Measurements from ENCODE around the gene GOLGA6C. TPM values are rescaled to one million over a fixed set of nuclear protein-coding genes. Genes with fewer than 3 reads are reported as not detected.
"Not testable (repeated sequence)": the region's sequence is repeated elsewhere in the genome, so short reads cannot be mapped to it uniquely, and the experiment has no call there.

GOLGA6C gene
- total RNA-seq, 1 experiment from 2014 or later = not detected

GRCh38 chr15:75278497-75278896 lies 20.4 kb downstream of the GOLGA6C start:
- not testable (repeated sequence) for H3K27me3 ChIP-seq (ENCODE audit: insufficient read depth, low read length); H4K20me1 ChIP-seq (ENCODE audit: control insufficient read depth, insufficient read depth, insufficient read length); H3K9me3 ChIP-seq (ENCODE audit: control insufficient read depth, low read depth, low read length); H3K56ac ChIP-seq (ENCODE audit: insufficient read length, low read depth, low read length); H3K9me3 Mint-ChIP-seq; H3K4me1 Mint-ChIP-seq; H2BK20ac ChIP-seq (ENCODE audit: low read depth, low read length, poor library complexity, severe bottlenecking); H3K27ac ChIP-seq (ENCODE audit: insufficient read length, low read depth, low read length); H2AFZ ChIP-seq (ENCODE audit: low read length); H4K5ac ChIP-seq (ENCODE audit: insufficient read length, low read depth, low read length); H2BK15ac ChIP-seq (ENCODE audit: low read depth, low read length); H3K4me3 Mint-ChIP-seq; H3K9ac ChIP-seq (ENCODE audit: extremely low read depth, insufficient read length, low read length); H4K91ac ChIP-seq (ENCODE audit: insufficient read length, low read depth, low read length); H2BK12ac ChIP-seq (ENCODE audit: insufficient read length, low read depth, low read length); H2BK5ac ChIP-seq (ENCODE audit: insufficient read length, low read length); H2AK5ac ChIP-seq (ENCODE audit: insufficient read length, low read length); H3K14ac ChIP-seq (ENCODE audit: insufficient read depth, low read length); H3K23ac ChIP-seq (ENCODE audit: insufficient read length, low read depth, low read length); H3K27me3 Mint-ChIP-seq (ENCODE audit: low read depth); H3K4me1 ChIP-seq (ENCODE audit: insufficient read depth, low read length); H3K4ac ChIP-seq (ENCODE audit: low read depth, low read length); H3T11ph ChIP-seq (ENCODE audit: low read length); H2BK120ac ChIP-seq (ENCODE audit: low read depth, low read length, poor library complexity, severe bottlenecking); H3K23me2 ChIP-seq (ENCODE audit: insufficient read length, low read depth, low read length, poor library complexity, severe bottlenecking); H3K79me2 ChIP-seq (ENCODE audit: insufficient read depth, low read length); H4K8ac ChIP-seq (replicated peaks; ENCODE audit: insufficient read length, low read depth, low read length); H3K4me2 ChIP-seq (ENCODE audit: insufficient read depth, insufficient read length, low read length); H3K36me3 Mint-ChIP-seq (ENCODE audit: insufficient read depth in 1 of 3, low read depth in 3 of 3); H3K79me1 ChIP-seq (ENCODE audit: insufficient read depth, low read depth, low read length, poor library complexity, severe bottlenecking); H3K18ac ChIP-seq (ENCODE audit: insufficient read length, low read depth, low read length)
- H3K27ac Mint-ChIP-seq = peak overlapping the region in 2 of 3 experiments; percentile 58 to 74; a peak in 1 of 7 replicates
- DNase-seq = peak; percentile 60
- WGBS (ENCODE audit: extremely low coverage, insufficient read length, low lambda C conversion rate) = no CpG with 5 or more reads among the region's 1 CpG

- H3K18ac ChIP-seq (ENCODE audit: insufficient read length, low read depth, low read length) = not testable (repeated sequence)
Measured at GRCh38 chr15:75282572-75282971, 24.4 kb downstream of the GOLGA6C start, which contains the start of gene GOLGA6D. Gene GOLGA6D, plus strand, starts transcription at chr15:75282835. Its CDS starts 41 bp downstream, at chr15:75282876.

More at GRCh38 chr15:75282572-75282971, 24.4 kb downstream of the GOLGA6C start, which contains the start of gene GOLGA6D:
- not testable (repeated sequence) for H3K27ac Mint-ChIP-seq; H3K23ac ChIP-seq (ENCODE audit: insufficient read length, low read depth, low read length); H2BK120ac ChIP-seq (ENCODE audit: low read depth, low read length, poor library complexity, severe bottlenecking); H3T11ph ChIP-seq (ENCODE audit: low read length); H3K56ac ChIP-seq (ENCODE audit: insufficient read length, low read depth, low read length); H2BK12ac ChIP-seq (ENCODE audit: insufficient read length, low read depth, low read length); H3K4ac ChIP-seq (ENCODE audit: low read depth, low read length); H3K9me3 ChIP-seq (ENCODE audit: control insufficient read depth, low read depth, low read length); H4K8ac ChIP-seq (replicated peaks; ENCODE audit: insufficient read length, low read depth, low read length); H2BK20ac ChIP-seq (ENCODE audit: low read depth, low read length, poor library complexity, severe bottlenecking); H3K4me2 ChIP-seq (ENCODE audit: insufficient read depth, insufficient read length, low read length); H3K27me3 Mint-ChIP-seq (ENCODE audit: low read depth); H4K5ac ChIP-seq (ENCODE audit: insufficient read length, low read depth, low read length); H3K4me1 Mint-ChIP-seq; H2BK5ac ChIP-seq (ENCODE audit: insufficient read length, low read length); H2AFZ ChIP-seq (ENCODE audit: low read length); H3K9me3 Mint-ChIP-seq; H3K79me2 ChIP-seq (ENCODE audit: insufficient read depth, low read length); H4K91ac ChIP-seq (ENCODE audit: insufficient read length, low read depth, low read length); H3K23me2 ChIP-seq (ENCODE audit: insufficient read length, low read depth, low read length, poor library complexity, severe bottlenecking); H3K14ac ChIP-seq (ENCODE audit: insufficient read depth, low read length); H3K4me1 ChIP-seq (ENCODE audit: insufficient read depth, low read length); H2AK5ac ChIP-seq (ENCODE audit: insufficient read length, low read length); H3K27me3 ChIP-seq (ENCODE audit: insufficient read depth, low read length); H3K36me3 Mint-ChIP-seq (ENCODE audit: insufficient read depth in 1 of 3, low read depth in 3 of 3); H3K9ac ChIP-seq (ENCODE audit: extremely low read depth, insufficient read length, low read length); H3K27ac ChIP-seq (ENCODE audit: insufficient read length, low read depth, low read length); DNase-seq; H3K79me1 ChIP-seq (ENCODE audit: insufficient read depth, low read depth, low read length, poor library complexity, severe bottlenecking); H3K4me3 Mint-ChIP-seq; H4K20me1 ChIP-seq (ENCODE audit: control insufficient read depth, insufficient read depth, insufficient read length); H2BK15ac ChIP-seq (ENCODE audit: low read depth, low read length)
- no CpG with 5 or more reads among the region's 7 CpGs for WGBS (ENCODE audit: extremely low coverage, insufficient read length, low lambda C conversion rate)

Data from H9 (cell line).